ENCODE data around the gene RNF103. TPM values are rescaled to one million over a fixed set of nuclear protein-coding genes. Genes with fewer than 3 reads are reported as not detected.
"Not testable (repeated sequence)": the region's sequence is repeated elsewhere in the genome, so short reads cannot be mapped to it uniquely, and the experiment has no call there.

The RNF103 gene, protein sequence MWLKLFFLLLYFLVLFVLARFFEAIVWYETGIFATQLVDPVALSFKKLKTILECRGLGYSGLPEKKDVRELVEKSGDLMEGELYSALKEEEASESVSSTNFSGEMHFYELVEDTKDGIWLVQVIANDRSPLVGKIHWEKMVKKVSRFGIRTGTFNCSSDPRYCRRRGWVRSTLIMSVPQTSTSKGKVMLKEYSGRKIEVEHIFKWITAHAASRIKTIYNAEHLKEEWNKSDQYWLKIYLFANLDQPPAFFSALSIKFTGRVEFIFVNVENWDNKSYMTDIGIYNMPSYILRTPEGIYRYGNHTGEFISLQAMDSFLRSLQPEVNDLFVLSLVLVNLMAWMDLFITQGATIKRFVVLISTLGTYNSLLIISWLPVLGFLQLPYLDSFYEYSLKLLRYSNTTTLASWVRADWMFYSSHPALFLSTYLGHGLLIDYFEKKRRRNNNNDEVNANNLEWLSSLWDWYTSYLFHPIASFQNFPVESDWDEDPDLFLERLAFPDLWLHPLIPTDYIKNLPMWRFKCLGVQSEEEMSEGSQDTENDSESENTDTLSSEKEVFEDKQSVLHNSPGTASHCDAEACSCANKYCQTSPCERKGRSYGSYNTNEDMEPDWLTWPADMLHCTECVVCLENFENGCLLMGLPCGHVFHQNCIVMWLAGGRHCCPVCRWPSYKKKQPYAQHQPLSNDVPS
- total RNA-seq: 33.4 TPM

- no peak for FAIRE-seq
- peak; percentile 90 for DNase-seq (ENCODE audit: low spot score in 2 of 2)
Measured at GRCh38 chr2:86623494-86624266, at the start of gene RNF103. TSS of gene RNF103 (minus strand) at chr2:86623865. CDS start at chr2:86622886, 979 bp downstream.

- FAIRE-seq (no peak), DNase-seq (ENCODE audit: low spot score in 2 of 2) (no peak)
Measured at GRCh38 chr2:86673011-86673410, 49.3 kb upstream of the RNF103 start.

- no peak for FAIRE-seq
- no peak for DNase-seq (ENCODE audit: low spot score in 2 of 2)
Measured at GRCh38 chr2:86672027-86672545, 48.4 kb upstream of the RNF103 start.

GRCh38 chr2:86671337-86671981, 47.8 kb upstream of the RNF103 start:
- DNase-seq (ENCODE audit: low spot score in 2 of 2) (no peak), FAIRE-seq (no peak)

DNA sequence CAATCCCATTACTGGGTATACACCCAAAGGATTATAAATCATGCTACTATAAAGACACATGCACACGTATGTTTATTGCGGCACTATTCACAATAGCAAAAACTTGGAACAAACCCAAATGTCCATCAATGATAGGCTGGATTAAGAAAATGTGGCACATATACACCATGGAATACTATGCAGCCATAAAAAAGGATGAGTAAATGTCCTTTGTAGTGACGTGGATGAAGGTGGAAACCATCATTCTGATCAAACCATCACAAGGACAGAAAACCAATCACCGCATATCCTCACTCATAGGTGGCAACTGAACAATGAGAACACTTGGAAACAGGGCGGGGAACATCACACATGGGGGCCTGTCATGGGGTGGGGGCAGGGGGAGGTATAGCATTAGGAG, 45.7 kb upstream of the RNF103 start:
- not testable (repeated sequence) for DNase-seq (ENCODE audit: low spot score in 2 of 2); FAIRE-seq

DNA sequence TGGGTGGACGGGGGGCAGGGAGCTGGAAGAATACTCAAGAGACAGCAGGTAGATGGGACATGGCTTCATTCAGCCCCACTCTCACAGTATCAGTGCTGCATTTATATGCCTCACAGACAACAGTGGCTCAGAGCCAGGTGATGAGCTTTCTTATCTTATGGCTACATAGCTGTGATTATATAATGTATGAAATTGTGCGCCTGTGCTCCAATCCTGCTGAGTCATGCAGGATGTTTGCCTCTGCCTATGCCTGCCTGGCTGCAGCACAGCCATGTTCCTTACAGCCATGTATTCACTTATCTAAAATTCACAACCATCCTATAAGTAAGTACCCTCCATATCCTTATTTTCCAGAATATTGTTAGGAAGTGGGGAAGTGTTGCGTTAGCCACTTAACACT, 37.7 kb upstream of the RNF103 start:
- FAIRE-seq: no peak

DNA sequence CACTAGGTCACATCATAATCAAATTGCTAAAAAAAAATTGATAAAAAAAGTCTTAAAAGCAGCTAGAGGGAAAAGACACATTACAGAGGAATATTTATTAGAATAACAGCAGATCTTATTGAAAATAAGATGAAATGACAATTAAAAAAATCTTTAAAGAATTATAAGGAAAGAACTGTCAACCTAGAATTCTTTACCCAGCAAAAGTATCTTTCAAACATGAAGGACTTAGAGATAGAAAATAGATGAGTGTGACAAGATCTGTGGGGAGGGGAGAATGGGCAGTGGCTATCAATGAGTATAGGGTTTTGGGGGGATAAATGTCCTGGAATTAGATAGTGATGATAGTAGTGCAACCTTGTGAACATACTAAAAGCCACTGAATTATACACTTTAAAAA, 26.5 kb upstream of the RNF103 start:
- DNase-seq (ENCODE audit: low spot score in 2 of 2) (no peak), FAIRE-seq (no peak)

More for the DNA sequence above, 37.7 kb upstream of the RNF103 start:
- DNase-seq (ENCODE audit: low spot score in 2 of 2): no peak

GRCh38 chr2:86649119-86649947, 25.7 kb upstream of the RNF103 start:
- no peak for DNase-seq (ENCODE audit: low spot score in 2 of 2)
- no peak for FAIRE-seq

DNA sequence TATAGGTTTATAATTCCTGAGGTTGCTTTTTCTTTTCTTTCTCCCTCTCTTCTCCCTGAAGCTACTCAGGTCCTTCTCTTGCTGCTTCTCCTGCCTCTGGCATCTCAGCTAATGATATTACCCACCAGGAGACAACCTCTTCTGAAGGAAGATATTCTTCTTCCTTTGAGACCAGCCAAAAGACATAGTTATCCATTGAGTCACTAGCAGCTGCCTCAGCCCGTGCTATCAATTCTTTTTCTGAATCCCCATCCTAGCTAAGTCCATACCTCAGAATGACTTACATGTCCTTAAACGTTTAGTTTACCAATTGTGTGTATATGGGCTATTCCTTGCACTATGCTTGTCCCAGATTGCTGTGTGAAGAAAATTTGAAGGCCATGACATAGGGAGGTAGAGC, 25.0 kb upstream of the RNF103 start:
- FAIRE-seq (no peak), DNase-seq (ENCODE audit: low spot score in 2 of 2) (no peak)

GRCh38 chr2:86646865-86647264, 23.2 kb upstream of the RNF103 start:
- no peak for DNase-seq (ENCODE audit: low spot score in 2 of 2)
- no peak for FAIRE-seq

GRCh38 chr2:86646329-86646728, 22.7 kb upstream of the RNF103 start:
- no peak for FAIRE-seq

GRCh38 chr2:86645752-86646151, 22.1 kb upstream of the RNF103 start:
- FAIRE-seq: no peak
- DNase-seq (ENCODE audit: low spot score in 2 of 2): no peak

More at GRCh38 chr2:86646329-86646728, 22.7 kb upstream of the RNF103 start:
- DNase-seq (ENCODE audit: low spot score in 2 of 2): no peak

GRCh38 chr2:86638712-86639111, 15.0 kb upstream of the RNF103 start:
- FAIRE-seq: no peak
- no peak for DNase-seq (ENCODE audit: low spot score in 2 of 2)

- no peak for DNase-seq (ENCODE audit: low spot score in 2 of 2)
- FAIRE-seq: no peak
Measured at GRCh38 chr2:86636842-86637241, 13.2 kb upstream of the RNF103 start.

DNA sequence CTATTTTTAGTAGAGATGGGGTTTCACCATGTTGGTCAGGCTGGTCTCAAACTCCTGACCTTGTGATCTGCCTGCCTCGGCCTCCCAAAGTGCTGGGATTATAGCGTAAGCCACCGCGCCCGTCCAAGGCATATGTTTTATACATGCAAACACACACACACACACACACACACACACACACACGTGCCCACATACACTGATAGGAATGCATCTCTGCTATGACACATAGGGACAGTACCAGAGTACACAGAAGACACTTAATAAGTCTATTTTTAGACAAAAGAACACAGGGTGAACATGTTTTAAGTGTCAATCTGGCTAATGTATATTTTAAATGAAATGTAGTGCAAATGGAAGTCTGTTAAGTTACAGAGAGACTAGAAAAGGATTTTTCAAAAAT, 10.7 kb upstream of the RNF103 start:
- DNase-seq (ENCODE audit: low spot score in 2 of 2) (no peak), FAIRE-seq (no peak)

DNA sequence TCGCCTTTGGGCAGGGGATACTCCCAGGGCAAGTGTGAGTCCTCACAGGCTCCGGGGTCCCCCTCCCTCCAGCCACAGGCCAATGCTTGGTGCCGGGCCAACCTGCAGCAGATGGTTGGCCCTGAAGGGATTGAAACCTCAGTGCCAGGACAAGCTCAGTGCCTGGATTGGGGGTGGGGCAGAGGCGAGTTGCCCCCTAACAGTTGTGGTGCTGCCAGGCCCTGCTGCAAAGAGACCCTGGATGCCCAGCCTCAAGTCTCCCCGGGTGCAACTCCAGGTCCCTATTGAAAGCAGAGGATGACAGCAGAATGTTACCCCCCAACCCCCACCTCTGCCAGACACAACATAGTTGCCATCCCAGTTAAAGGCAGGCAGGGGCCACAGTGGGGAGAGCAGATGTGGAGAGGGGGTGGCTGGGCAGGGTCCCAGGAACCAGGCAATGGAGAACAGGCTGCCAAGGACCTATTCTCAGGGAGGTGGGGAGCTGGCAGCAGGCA, 9.5 kb upstream of the RNF103 start:
- DNase-seq (ENCODE audit: low spot score in 2 of 2) (no peak), FAIRE-seq (no peak)

DNA sequence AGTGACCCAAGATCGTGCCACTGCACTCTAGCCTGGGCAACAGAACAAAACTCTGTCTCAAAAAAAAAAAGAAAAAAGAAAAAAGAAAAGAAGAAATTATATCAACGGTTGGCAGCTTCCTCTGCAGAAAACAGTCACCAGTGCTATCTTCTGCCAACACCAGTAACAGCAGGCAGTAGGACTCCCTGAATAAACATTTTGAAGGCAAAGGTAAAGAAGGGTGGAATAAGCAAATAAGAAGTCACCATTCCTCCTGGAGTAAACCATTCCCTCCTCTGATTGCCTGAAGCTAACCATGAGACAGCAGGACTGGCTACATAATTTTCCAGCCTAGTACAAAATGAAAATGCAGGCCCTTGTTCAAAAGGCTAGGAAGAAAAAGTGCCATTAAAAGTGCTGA, 9.0 kb upstream of the RNF103 start:
- DNase-seq (ENCODE audit: low spot score in 2 of 2): no peak
- no peak for FAIRE-seq

- DNase-seq (ENCODE audit: low spot score in 2 of 2): no peak
- no peak for FAIRE-seq
Measured at GRCh38 chr2:86631846-86632485, 8.3 kb upstream of the RNF103 start.

DNA sequence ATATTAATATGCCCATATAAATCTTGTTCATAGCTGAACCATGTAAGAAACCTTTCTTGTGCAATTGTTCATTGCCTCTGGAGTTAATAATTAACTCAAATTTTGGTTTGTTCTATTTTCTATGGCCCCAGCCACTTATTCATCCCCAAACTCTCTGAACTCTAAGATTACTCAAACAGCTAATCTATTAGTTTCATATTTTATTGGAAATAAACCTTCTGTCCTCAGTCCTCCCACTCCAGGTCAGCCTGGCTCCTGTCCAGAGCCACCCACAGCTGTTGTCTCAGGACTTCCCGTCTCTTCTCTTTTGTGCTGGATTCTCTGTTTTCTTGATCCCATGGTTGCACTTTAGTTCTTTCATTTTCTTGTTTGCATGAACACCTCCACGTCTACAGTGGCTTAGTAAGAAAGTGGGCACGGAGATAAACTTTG, 4.4 kb upstream of the RNF103 start:
- DNase-seq (ENCODE audit: low spot score in 2 of 2): no peak
- FAIRE-seq: no peak

Data from frontal cortex (tissue), 4 donors.